HCT116 (cell line): Measurements from ENCODE around the gene CAB39L.

ENCODE experiments used
- ATF3 ChIP-seq: IDR thresholded peaks from 2 replicates; pipeline ENCODE4 v1.6.1; 2012
- CTCF ChIP-seq, 3 experiments: fragments of 200-600 bp in 1 of 3; sonication (generic) in 1 of 3; IDR thresholded peaks in 2 of 3; conservative IDR thresholded peaks in 1 of 3; 2 replicates each; pipeline ENCODE4 v1.5.1; 2012 to 2017; ENCODE audit warnings: low read depth in 2 of 3, low read length in 2 of 3, antibody characterized with exemption in 1 of 3, borderline replicate concordance in 1 of 3, control low read depth in 1 of 3, mild to moderate bottlenecking in 1 of 3, mixed read lengths in 1 of 3, mixed run types in 1 of 3, moderate library complexity in 1 of 3; ENCODE audit not compliant: insufficient read depth in 1 of 3
- EGR1 ChIP-seq: IDR thresholded peaks from 2 replicates; pipeline ENCODE4 v1.6.1; 2012; ENCODE audit warnings: low read depth
- EZH2 ChIP-seq: fragments of 200-600 bp; sonication (generic); IDR thresholded peaks from 2 replicates; pipeline ENCODE4 v1.6.1; 2017; ENCODE audit warnings: antibody characterized with exemption, mixed run types
- FOSL1 ChIP-seq: IDR thresholded peaks from 2 replicates; pipeline ENCODE4 v1.6.1; 2012; ENCODE audit warnings: low read depth
- MAX ChIP-seq: IDR thresholded peaks from 2 replicates; pipeline ENCODE4 v1.6.1; 2012
- POLR2A ChIP-seq: IDR thresholded peaks from 2 replicates; pipeline ENCODE4 v1.7.0; 2011; ENCODE audit warnings: borderline replicate concordance; ENCODE audit not compliant: insufficient read depth, insufficient read length; ENCODE audit errors: extremely low read depth
- POLR2AphosphoS5 ChIP-seq: IDR thresholded peaks from 2 replicates; pipeline ENCODE4 v1.6.1; 2011; ENCODE audit warnings: mild to moderate bottlenecking, low read depth, low read length, moderate library complexity
- RAD21 ChIP-seq: IDR thresholded peaks from 2 replicates; pipeline ENCODE4 v1.6.1; 2012; ENCODE audit warnings: low read depth, mild to moderate bottlenecking
- REST ChIP-seq: IDR thresholded peaks from 2 replicates; pipeline ENCODE4 v1.6.1; 2012; ENCODE audit warnings: low read depth
- SIN3A ChIP-seq: IDR thresholded peaks from 2 replicates; pipeline ENCODE4 v1.6.1; 2012; ENCODE audit warnings: low read depth
- SP1 ChIP-seq: IDR thresholded peaks from 2 replicates; pipeline ENCODE4 v1.6.1; 2012; ENCODE audit warnings: low read depth
- SRF ChIP-seq: IDR thresholded peaks from 2 replicates; pipeline ENCODE4 v1.6.1; 2012; ENCODE audit warnings: low read depth
- YY1 ChIP-seq: IDR thresholded peaks from 2 replicates; pipeline ENCODE4 v1.6.1; 2011; ENCODE audit warnings: low read length, low read depth, moderate library complexity, mild to moderate bottlenecking; ENCODE audit not compliant: insufficient replicate concordance; ENCODE audit errors: extremely low read depth

- no peak for TF ChIP-seq CTCF (IDR thresholded peaks at IDR 0.05 in 2 of 3, conservative IDR thresholded peaks at IDR 0.05 in 1 of 3; ENCODE audit: borderline replicate concordance in 1 of 3, insufficient read depth in 1 of 3, low read depth in 2 of 3, low read length in 2 of 3)
- no peak for TF ChIP-seq RAD21
- TF ChIP-seq POLR2A, result no peak
- no peak for TF ChIP-seq ATF3
- no peak for TF ChIP-seq POLR2AphosphoS5
- TF ChIP-seq EZH2, result no peak
- TF ChIP-seq SRF, result no peak
- TF ChIP-seq FOSL1, result no peak; the same call in 1 of the 2 replicates
- 0 out of 2 replicates have a peak, but pooled peaks have one; percentile 12 for TF ChIP-seq SIN3A
- no peak for TF ChIP-seq EGR1
- TF ChIP-seq MAX, result peak; percentile 51; the same call in 1 of the 2 replicates
- TF ChIP-seq REST, result no peak
- TF ChIP-seq YY1, result no peak
- no peak; the same call in 1 of the 2 replicates for TF ChIP-seq SP1
These were observed 896 bp upstream of the CAB39L start for GRCh38 chr13:49444524-49445395.
